Prostate gland (tissue), 2 donors: ENCODE measurements around the gene SLC50A1. TPM values are rescaled to one million over a fixed set of nuclear protein-coding genes. Genes with fewer than 3 reads are reported as not detected.

ENCODE experiments used
- DNase-seq: peaks from one replicate; pipeline ENCODE4 v3.0.0-alpha.2; 2019; ENCODE audit warnings: low spot score
- H3K27ac ChIP-seq, 2 donors: fragments of 200-600 bp; sonication (generic); 2 replicates each; pipeline ENCODE4 v1.5.1; 2017 to 2019
- H3K27me3 ChIP-seq: fragments of 200-600 bp; sonication (generic); replicated peaks from 2 replicates; pipeline ENCODE4 v1.5.1; 2019; ENCODE audit not compliant: insufficient read depth
- H3K36me3 ChIP-seq, 2 donors: fragments of 200-600 bp; sonication (generic); 1 replicate in 1 of 2; 2 replicates in 1 of 2; pipeline versions ENCODE4 v1.5.1 to v1.8.1; 2017 to 2019
- H3K4me1 ChIP-seq: fragments of 200-600 bp; sonication (generic); replicated peaks from 2 replicates; pipeline ENCODE4 v1.5.1; 2019
- H3K4me3 ChIP-seq, 2 donors: fragments of 200-600 bp; sonication (generic); 2 replicates each; pipeline ENCODE4 v1.5.1; 2017 to 2019
- H3K9me3 ChIP-seq: fragments of 200-600 bp; sonication (generic); 2 replicates; pipeline ENCODE4 v1.5.1; 2017
- CTCF ChIP-seq, 4 experiments: fragments of 200-600 bp in 2 of 4; fragments of 450-650 bp in 2 of 4; sonication (generic) in 2 of 4; IDR thresholded peaks; 1 replicate in 3 of 4; 2 replicates in 1 of 4; pipeline ENCODE4 v1.5.1; 2016 to 2019; ENCODE audit warnings: antibody characterized with exemption in 4 of 4, mild to moderate bottlenecking in 2 of 4, moderate library complexity in 2 of 4
- POLR2A ChIP-seq: fragments of 450-650 bp; IDR thresholded peaks from one replicate; pipeline ENCODE4 v1.6.1; 2016; ENCODE audit warnings: antibody characterized with exemption, mild to moderate bottlenecking
- POLR2AphosphoS5 ChIP-seq: sonication (generic); formaldehyde crosslinking; IDR thresholded peaks from one replicate; pipeline ENCODE4 v1.6.1; 2017; ENCODE audit warnings: antibody characterized with exemption
- WGBS: methylation state at CpG from one replicate; pipeline ENCODE4 v1.1.5; 2018; 5-methylcytosine and 5-hydroxymethylcytosine counted together
- intact Hi-C: fragments of 100-400 bp; cut with DNase I; formaldehyde crosslinking; loops from one replicate; pipeline ENCODE4 v1.14.2; 2022
- total RNA-seq, 2 donors: library from RNA; depleted of rRNA; stranded (reverse); fragments of >200 nt; gene quantifications; one replicate each; pipeline ENCODE4 v1.1.0, GENCODE V29; 2016

SLC50A1 gene
- total RNA-seq, 2 donors from 2014 or later, result 26.6 to 48.0 TPM

DNA sequence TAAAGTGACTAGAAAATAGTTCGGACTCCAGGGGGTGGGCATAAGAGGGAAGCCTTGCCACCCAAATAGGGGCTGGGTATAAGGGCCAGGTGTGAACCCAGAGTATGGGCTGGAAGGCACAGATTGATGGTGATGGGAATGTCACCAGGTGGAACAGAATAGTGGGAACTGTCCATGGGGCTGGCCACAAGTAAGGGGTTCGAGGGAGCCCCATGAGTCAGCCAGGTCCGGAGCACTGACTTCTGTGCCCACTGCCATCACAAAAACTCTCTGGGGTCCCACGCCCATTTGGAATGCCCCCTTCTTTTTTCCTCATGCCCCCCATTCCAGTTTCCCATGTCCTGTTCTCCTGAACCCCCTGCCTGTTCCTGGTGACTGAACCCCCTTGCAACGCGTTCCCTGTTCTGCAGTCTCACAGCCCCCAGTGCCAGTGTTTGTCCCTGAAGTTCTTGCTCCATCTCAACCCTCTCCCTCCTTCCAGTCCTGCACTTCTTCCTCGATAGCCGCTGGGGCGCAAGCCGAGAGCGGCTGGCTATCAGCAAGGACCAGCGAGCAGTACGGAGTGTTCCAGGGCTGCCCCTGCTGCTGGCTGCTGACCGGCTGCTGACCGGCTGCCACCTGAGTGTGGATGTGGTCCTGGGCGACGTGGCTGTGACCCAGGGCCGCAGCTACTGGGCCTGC, 45.9 kb downstream of the SLC50A1 start:
- H3K27me3 ChIP-seq, result no peaks in the 10 kb centered on the region
- no peaks in the 10 kb centered on the region for H3K4me1 ChIP-seq
- TF ChIP-seq POLR2A, result no peak
- no peak overlapping the region for H3K4me3 ChIP-seq
- H3K27ac ChIP-seq, result no peak overlapping the region
- DNase-seq, result no peak
- intact Hi-C loops, result no loop called here
- WGBS, result 86% methylated on average over 18 of the region's 18 CpGs
- H3K9me3 ChIP-seq, result no peaks in the 10 kb centered on the region
- no peaks in the 10 kb centered on the region for H3K36me3 ChIP-seq

GRCh38 chr1:155182052-155182550, 46.4 kb downstream of the SLC50A1 start:
- Histone ChIP-seq H3K4me3 (no peak overlapping the region), H3K27me3 (no peaks in the 10 kb centered on the region), H3K36me3 (no peaks in the 10 kb centered on the region), H3K27ac (no peak overlapping the region), H3K4me1 (no peaks in the 10 kb centered on the region), H3K9me3 (no peaks in the 10 kb centered on the region)
- DNase-seq, result no peak
- intact Hi-C loops, result no loop called here
- TF ChIP-seq POLR2A, result no peak
- no peak for TF ChIP-seq POLR2AphosphoS5
- no peak for TF ChIP-seq CTCF (IDR thresholded peaks at IDR 0.05)
- WGBS, result 92% methylated on average over 7 of the region's 7 CpGs

GRCh38 chr1:155183775-155184221, 48.1 kb downstream of the SLC50A1 start:
- 91% methylated on average over 19 of the region's 20 CpGs for WGBS

GRCh38 chr1:155184351-155184811, 48.7 kb downstream of the SLC50A1 start:
- no peak for TF ChIP-seq POLR2A
- TF ChIP-seq CTCF (IDR thresholded peaks at IDR 0.05), result no peak
- TF ChIP-seq POLR2AphosphoS5, result no peak
- DNase-seq, result no peak
- no peak overlapping the region for H3K27ac ChIP-seq
- H3K4me3 ChIP-seq, result no peak overlapping the region
- intact Hi-C loops, result no loop called here
- no peaks in the 10 kb centered on the region for H3K4me1 ChIP-seq
- 87% methylated on average over 4 of the region's 4 CpGs for WGBS
- H3K27me3 ChIP-seq, result no peaks in the 10 kb centered on the region
- H3K9me3 ChIP-seq, result no peaks in the 10 kb centered on the region
- H3K36me3 ChIP-seq, result no peaks in the 10 kb centered on the region

More at GRCh38 chr1:155183775-155184221, 48.1 kb downstream of the SLC50A1 start:
- Histone ChIP-seq H3K27me3 (no peaks in the 10 kb centered on the region), H3K9me3 (no peaks in the 10 kb centered on the region), H3K36me3 (no peaks in the 10 kb centered on the region), H3K4me1 (no peaks in the 10 kb centered on the region), H3K4me3 (no peak overlapping the region), H3K27ac (no peak overlapping the region)
- intact Hi-C loops, result no loop called here
- TF ChIP-seq CTCF (IDR thresholded peaks at IDR 0.05), result no peak
- no peak for TF ChIP-seq POLR2AphosphoS5
- TF ChIP-seq POLR2A, result no peak
- no peak for DNase-seq

- H3K4me3 ChIP-seq, result no peak overlapping the region
- H3K4me1 ChIP-seq, result no peaks in the 10 kb centered on the region
- intact Hi-C loops, result no loop called here
- no peak overlapping the region for H3K27ac ChIP-seq
- no peaks in the 10 kb centered on the region for H3K9me3 ChIP-seq
- 77% methylated on average over 21 of the region's 21 CpGs for WGBS
- H3K27me3 ChIP-seq, result no peaks in the 10 kb centered on the region
- DNase-seq, result no peak
- no peak for TF ChIP-seq POLR2AphosphoS5
- H3K36me3 ChIP-seq, result no peaks in the 10 kb centered on the region
Observed at GRCh38 chr1:155184835-155185782, 49.5 kb downstream of the SLC50A1 start.
